Esophagus muscularis mucosa (tissue), 4 donors: ENCODE data around the gene HMBS.

Source experiments
- CTCF ChIP-seq, 3 experiments: fragments of 200-600 bp in 2 of 3; fragments of 450-650 bp in 1 of 3; sonication (generic) in 2 of 3; IDR thresholded peaks; one replicate each; pipeline ENCODE4 v1.5.1; 2017 to 2019; ENCODE audit warnings: antibody characterized with exemption in 3 of 3, mild to moderate bottlenecking in 2 of 3, moderate library complexity in 1 of 3
- EP300 ChIP-seq: sonication (generic); formaldehyde crosslinking; IDR thresholded peaks from one replicate; pipeline ENCODE4 v1.6.1; 2017; ENCODE audit warnings: antibody characterized with exemption
- POLR2A ChIP-seq: fragments of 450-650 bp; IDR thresholded peaks from one replicate; pipeline ENCODE4 v1.6.1; 2017; ENCODE audit warnings: antibody characterized with exemption, moderate library complexity, mild to moderate bottlenecking, low read depth
- POLR2AphosphoS5 ChIP-seq, 2 donors: sonication (generic); formaldehyde crosslinking; IDR thresholded peaks; one replicate each; pipeline ENCODE4 v1.6.1; 2017; ENCODE audit warnings: antibody characterized with exemption in 2 of 2

GRCh38 chr11:119118227-119118626, 33.5 kb downstream of the HMBS start:
- TF ChIP-seq CTCF (IDR thresholded peaks at IDR 0.05) (no peak), POLR2A (no peak), EP300 (no peak), POLR2AphosphoS5 (IDR thresholded peaks at IDR 0.05) (no peak)
